Right kidney (tissue), 1 donor: ENCODE data around the gene MLYCD.

Experiments
- DNase-seq: peaks from one replicate; pipeline ENCODE4 v3.0.0-alpha.2; 2016

Gene MLYCD

DNA sequence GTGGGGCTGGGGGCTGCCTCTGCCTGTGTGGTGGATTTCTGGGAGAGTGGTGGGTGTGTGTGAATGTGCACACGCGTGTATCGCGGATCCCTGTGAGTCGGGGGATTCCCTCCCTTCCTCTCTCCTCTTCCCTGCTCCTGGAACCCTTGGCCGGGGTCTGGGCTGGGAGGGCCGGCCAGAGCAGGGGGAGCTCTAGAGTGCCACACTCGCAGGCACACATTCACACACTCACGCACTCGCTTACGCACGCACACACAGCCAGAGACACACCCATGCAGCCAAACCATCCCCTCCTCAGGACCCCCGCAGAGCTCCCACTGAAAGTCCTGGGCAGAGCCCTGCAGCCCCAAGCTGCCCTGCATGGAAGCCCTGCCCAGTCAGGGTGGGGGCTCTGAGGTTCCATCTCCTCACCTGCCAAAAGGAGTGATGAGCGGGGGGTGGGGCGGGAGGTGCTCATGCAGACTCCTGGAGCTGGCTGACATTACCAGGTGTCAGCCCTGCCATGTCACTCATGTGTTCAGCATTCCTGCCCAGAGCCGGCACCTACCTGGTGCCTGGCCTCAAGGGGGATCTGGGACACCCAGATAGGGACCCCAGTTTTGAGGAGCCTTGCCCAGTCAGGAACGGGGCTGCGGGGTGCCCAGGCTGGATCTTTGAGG is 71.0 kb downstream of the MLYCD start:
- DNase-seq, result no peak

- no peak for DNase-seq
Observed at GRCh38 chr16:83970430-83970815, 71.5 kb downstream of the MLYCD start.

GRCh38 chr16:83971165-83972130 is 72.5 kb downstream of the MLYCD start:
- DNase-seq, result no peak

- no peak for DNase-seq
Observed at GRCh38 chr16:83972256-83973008, 73.5 kb downstream of the MLYCD start.

GRCh38 chr16:83973077-83973476 is 74.2 kb downstream of the MLYCD start:
- DNase-seq, result no peak

- DNase-seq, result no peak
Observed at GRCh38 chr16:83973581-83974385, 74.9 kb downstream of the MLYCD start.

- DNase-seq, result no peak
Observed at GRCh38 chr16:83974475-83974874, 75.6 kb downstream of the MLYCD start.

- no peak for DNase-seq
Observed at GRCh38 chr16:83975590-83976260, 76.8 kb downstream of the MLYCD start.
